PC-3 (cell line): ENCODE results near the gene REXO1. TPM values are rescaled to one million over a fixed set of nuclear protein-coding genes. Genes with fewer than 3 reads are reported as not detected.

ENCODE experiments used
- ATAC-seq: fragments of 200-7000 bp; cut with Tn5 transposase; 2 replicates; pipeline ENCODE4 v1.9.1; 2020; ENCODE audit warnings: mild to moderate bottlenecking, moderate library complexity
- BruUV-seq: library from RNA; stranded (reverse); fragments of 400-500 nt; replicated peaks from 2 replicates; lab custom pipeline; 2021; lab: Mats Ljungman, UMichigan
- CTCF ChIA-PET: fragments of 300-600 bp; sonication (Branson Sonifier 250); formaldehyde crosslinking; loops from one replicate; lab custom pipeline; 2022; ENCODE audit warnings: antibody characterized with exemption; lab: Charles Lee
- POLR2A ChIA-PET: fragments of 300-600 bp; sonication (Branson Sonifier 250); formaldehyde crosslinking; loops from one replicate; lab custom pipeline; 2022; ENCODE audit warnings: antibody characterized with exemption; ENCODE audit not compliant: unreplicated experiment; lab: Charles Lee
- DNase-seq: peaks from one replicate; pipeline ENCODE4 v3.0.0-alpha.2; 2015
- H2AFZ ChIP-seq: fragments of 300-600 bp; sonication (generic); 2 replicates; pipeline ENCODE4 v1.6.0; 2016; ENCODE audit warnings: antibody characterized with exemption, low read length
- H3F3A ChIP-seq: fragments of 300-600 bp; sonication (generic); one replicate; pipeline ENCODE4 v1.6.0; 2017; ENCODE audit warnings: antibody characterized with exemption, low read length, control low read depth, mild to moderate bottlenecking; ENCODE audit not compliant: unreplicated experiment
- H3K27ac ChIP-seq: fragments of 300-600 bp; sonication (generic); 2 replicates; pipeline ENCODE4 v1.5.1; 2016; ENCODE audit warnings: mild to moderate bottlenecking, low read length
- H3K27me3 ChIP-seq: fragments of 300-600 bp; sonication (generic); 2 replicates; pipeline ENCODE4 v1.6.1; 2016; ENCODE audit warnings: low read length, mixed read lengths
- H3K36me3 ChIP-seq: fragments of 300-600 bp; sonication (generic); 2 replicates; pipeline ENCODE4 v1.6.1; 2016; ENCODE audit warnings: low read depth, mixed run types, low read length, mixed read lengths
- H3K4me1 ChIP-seq: fragments of 300-600 bp; sonication (generic); 2 replicates; pipeline ENCODE4 v1.5.1; 2016; ENCODE audit warnings: low read length; ENCODE audit not compliant: insufficient read depth
- H3K4me2 ChIP-seq: fragments of 300-600 bp; sonication (generic); 2 replicates; pipeline ENCODE4 v1.6.0; 2016; ENCODE audit warnings: low read length
- H3K4me3 ChIP-seq: fragments of 300-600 bp; sonication (generic); 2 replicates; pipeline ENCODE4 v1.5.1; 2016; ENCODE audit warnings: mild to moderate bottlenecking, low read length, mixed read lengths
- H3K79me2 ChIP-seq: fragments of 300-600 bp; sonication (generic); 2 replicates; pipeline ENCODE4 v1.6.1; 2017; ENCODE audit warnings: low read length, mixed read lengths
- H3K9ac ChIP-seq: fragments of 300-600 bp; sonication (generic); 2 replicates; pipeline ENCODE4 v1.6.0; 2016; ENCODE audit warnings: mild to moderate bottlenecking, low read length
- H3K9me2 ChIP-seq: fragments of 300-600 bp; sonication (generic); replicated peaks from 2 replicates; pipeline ENCODE4 v1.6.1; 2016; ENCODE audit warnings: mixed run types, low read length, mixed read lengths
- H3K9me3 ChIP-seq: fragments of 300-600 bp; sonication (generic); 2 replicates; pipeline ENCODE4 v1.6.1; 2016; ENCODE audit warnings: low read length, mixed read lengths
- H4K20me1 ChIP-seq: fragments of 300-600 bp; sonication (generic); 2 replicates; pipeline ENCODE4 v1.6.1; 2016; ENCODE audit warnings: low read length, mixed read lengths
- CTCF ChIP-seq: fragments of 300-600 bp; sonication (generic); conservative IDR thresholded peaks from 2 replicates; pipeline ENCODE4 v1.5.1; 2017; ENCODE audit warnings: antibody characterized with exemption, low read depth, mild to moderate bottlenecking, low read length
- EZH2 ChIP-seq: fragments of 300-600 bp; sonication (generic); IDR thresholded peaks from one replicate; pipeline ENCODE4 v1.6.1; 2017; ENCODE audit warnings: antibody characterized with exemption, mild to moderate bottlenecking, low read length; ENCODE audit not compliant: unreplicated experiment
- EZH2phosphoT487 ChIP-seq: fragments of 300-600 bp; sonication (generic); IDR thresholded peaks from 2 replicates; pipeline ENCODE4 v1.6.1; 2018; ENCODE audit warnings: mild to moderate bottlenecking, antibody characterized with exemption, low read length, borderline replicate concordance
- intact Hi-C: fragments of 100-400 bp; cut with micrococcal nuclease; formaldehyde crosslinking; loops from 2 replicates; pipeline ENCODE4 v1.9.0; 2023
- total RNA-seq: library from RNA; depleted of rRNA; stranded (reverse); fragments of >200 nt; gene quantifications from 2 replicates; pipeline ENCODE4 v1.2.3, GENCODE V29; 2014

REXO1 gene
- total RNA-seq, 1 experiment from 2014 or later, result 21.4 TPM

- H3K9me2 ChIP-seq, result no peaks in the 10 kb centered on the region
- peaks cover 7% of the 10 kb centered on the region; the same call in 1 of the 2 replicates for H4K20me1 ChIP-seq
- POLR2A ChIA-PET, result no interaction called here
- no peak overlapping the region for H3K4me2 ChIP-seq
- H3K9ac ChIP-seq, result no peak overlapping the region
- intact Hi-C loops, result no loop called here
- H3F3A ChIP-seq, result no peaks in the 10 kb centered on the region
- CTCF ChIA-PET, result no interaction called here
- no peaks in the 10 kb centered on the region for H3K27me3 ChIP-seq
- H2AFZ ChIP-seq, result no peak overlapping the region
- H3K9me3 ChIP-seq, result no peaks in the 10 kb centered on the region
- DNase-seq, result no peak
- no peak overlapping the region for H3K4me3 ChIP-seq
- no peak for ATAC-seq
- H3K27ac ChIP-seq, result no peak overlapping the region
- TF ChIP-seq EZH2phosphoT487 (no peak), EZH2 (no peak), CTCF (no peak)
- no peaks in the 10 kb centered on the region for H3K4me1 ChIP-seq
- BruUV-seq, result no TSS peak
- H3K79me2 ChIP-seq, result peaks cover 69% of the 10 kb centered on the region
- no peaks in the 10 kb centered on the region for H3K36me3 ChIP-seq
Observed at GRCh38 chr19:1836458-1837221, 11.6 kb downstream of the REXO1 start.

- ChIA-PET CTCF (no interaction called here), POLR2A (no interaction called here)
- BruUV-seq, result no TSS peak
- Histone ChIP-seq H3K9me3 (no peaks in the 10 kb centered on the region), H3K36me3 (no peaks in the 10 kb centered on the region; the same call in 1 of the 2 replicates), H3F3A (no peaks in the 10 kb centered on the region), H3K27ac (no peak overlapping the region), H3K79me2 (peaks cover 48% of the 10 kb centered on the region), H3K4me1 (no peaks in the 10 kb centered on the region), H3K27me3 (no peaks in the 10 kb centered on the region), H4K20me1 (peaks cover 7% of the 10 kb centered on the region; the same call in 1 of the 2 replicates), H2AFZ (no peak overlapping the region), H3K4me2 (no peak overlapping the region), H3K9me2 (no peaks in the 10 kb centered on the region), H3K4me3 (no peak overlapping the region), H3K9ac (no peak overlapping the region)
- intact Hi-C loops, result no loop called here
- TF ChIP-seq EZH2 (no peak), CTCF (no peak), EZH2phosphoT487 (no peak)
- DNase-seq, result no peak
- no peak for ATAC-seq
Observed at GRCh38 chr19:1833540-1833939, 14.7 kb downstream of the REXO1 start.

GRCh38 chr19:1832046-1832663 is 16.1 kb downstream of the REXO1 start:
- ATAC-seq, result no peak
- no peak for DNase-seq
- Histone ChIP-seq H4K20me1 (peaks cover 3% of the 10 kb centered on the region; the same call in 1 of the 2 replicates), H3K4me2 (no peak overlapping the region), H3F3A (no peaks in the 10 kb centered on the region), H3K9ac (no peak overlapping the region), H3K9me2 (no peaks in the 10 kb centered on the region), H2AFZ (no peak overlapping the region), H3K9me3 (no peaks in the 10 kb centered on the region), H3K27me3 (no peaks in the 10 kb centered on the region), H3K27ac (no peak overlapping the region), H3K36me3 (no peaks in the 10 kb centered on the region; the same call in 1 of the 2 replicates), H3K79me2 (peaks cover 40% of the 10 kb centered on the region), H3K4me3 (no peak overlapping the region), H3K4me1 (no peaks in the 10 kb centered on the region)
- CTCF ChIA-PET, result no interaction called here
- intact Hi-C loops, result no loop called here
- POLR2A ChIA-PET, result no interaction called here
- no TSS peak for BruUV-seq
- TF ChIP-seq EZH2 (no peak), CTCF (no peak), EZH2phosphoT487 (no peak)
